HG03342 (cell line): Measurements from ENCODE around the gene ERN1.
"Not testable (repeated sequence)": the region's sequence is repeated elsewhere in the genome, so short reads cannot be mapped to it uniquely, and the experiment has no call there.

Experiments
- ATAC-seq: cut with Tn5 transposase; IDR thresholded peaks from one replicate; pipeline ENCODE4 v1.9.1; 2021; ENCODE audit warnings: mild to moderate bottlenecking, moderate library complexity; ENCODE audit not compliant: unreplicated experiment

ERN1 gene

GRCh38 chr17:64007089-64007837 is 122.7 kb downstream of the ERN1 start:
- not testable (repeated sequence) for ATAC-seq

GRCh38 chr17:64006361-64007088 is 123.4 kb downstream of the ERN1 start:
- no peak for ATAC-seq

- ATAC-seq = no peak
Observed at GRCh38 chr17:64005734-64006167, 124.2 kb downstream of the ERN1 start.

GRCh38 chr17:64004903-64005733 is 124.8 kb downstream of the ERN1 start:
- ATAC-seq = no peak

- no peak for ATAC-seq
Observed at GRCh38 chr17:64004218-64004770, 125.7 kb downstream of the ERN1 start.

GRCh38 chr17:64003526-64004121 is 126.3 kb downstream of the ERN1 start:
- no peak for ATAC-seq

GRCh38 chr17:64002658-64003525 is 127.1 kb downstream of the ERN1 start:
- ATAC-seq = no peak

GRCh38 chr17:64001763-64002529 is 128.0 kb downstream of the ERN1 start:
- ATAC-seq = no peak

- ATAC-seq = no peak
Observed at GRCh38 chr17:64001091-64001579, 128.8 kb downstream of the ERN1 start.

- no peak for ATAC-seq
Observed at GRCh38 chr17:63999680-64000531, 130.0 kb downstream of the ERN1 start.

- no peak for ATAC-seq
Observed at GRCh38 chr17:63998721-63999679, 130.9 kb downstream of the ERN1 start.

- ATAC-seq = peak; percentile 62
Observed at GRCh38 chr17:63998050-63998720, 131.8 kb downstream of the ERN1 start, which contains the start of gene PRR29. Gene PRR29 (plus strand): TSS chr17:63998351. CDS start chr17:63998365, 14 bp downstream.

- ATAC-seq = no peak
Observed at GRCh38 chr17:63997341-63998048, 132.4 kb downstream of the ERN1 start.

GRCh38 chr17:63996430-63997182 is 133.3 kb downstream of the ERN1 start:
- ATAC-seq = no peak

GRCh38 chr17:63995626-63996025 is 134.3 kb downstream of the ERN1 start:
- no peak for ATAC-seq
